Ascending aorta (tissue), 2 donors: Measurements from ENCODE around the gene HCN3. TPM values are rescaled to one million over a fixed set of nuclear protein-coding genes. Genes with fewer than 3 reads are reported as not detected.

Source experiments
- DNase-seq, 2 donors: peaks; one replicate each; pipeline ENCODE4 v3.0.0-alpha.2; 2019; ENCODE audit warnings: low spot score in 2 of 2
- H3K27ac ChIP-seq, 2 donors: fragments of 200-600 bp; sonication (generic); one replicate each; pipeline ENCODE4 v1.5.1; 2016 to 2017; ENCODE audit warnings: mild to moderate bottlenecking in 1 of 2
- H3K27me3 ChIP-seq: fragments of 200-600 bp; sonication (generic); one replicate; pipeline ENCODE4 v1.5.1; 2017
- H3K36me3 ChIP-seq, 2 donors: fragments of 200-600 bp; sonication (generic); one replicate each; pipeline ENCODE4 v1.5.1; 2016
- H3K4me1 ChIP-seq, 2 donors: fragments of 200-600 bp; sonication (generic); one replicate each; pipeline ENCODE4 v1.5.1; 2016 to 2017; ENCODE audit warnings: mild to moderate bottlenecking in 1 of 2
- H3K4me3 ChIP-seq, 2 donors: fragments of 200-600 bp; sonication (generic); one replicate each; pipeline ENCODE4 v1.5.1; 2016 to 2017; ENCODE audit warnings: mild to moderate bottlenecking in 1 of 2
- H3K9me3 ChIP-seq, 2 donors: fragments of 200-600 bp; sonication (generic); one replicate each; pipeline ENCODE4 v1.5.1; 2016
- intact Hi-C: fragments of 100-400 bp; cut with DNase I; formaldehyde crosslinking; loops from one replicate; pipeline ENCODE4 v1.15.1; 2023
- total RNA-seq: library from RNA; depleted of rRNA; stranded (reverse); fragments of >200 nt; gene quantifications from one replicate; pipeline ENCODE4 v1.1.0, GENCODE V29; 2016
- TF ChIP-seq, protein P1 (sequence below), 3 experiments: fragments of 200-600 bp in 2 of 3; fragments of 450-650 bp in 1 of 3; sonication (generic) in 2 of 3; IDR thresholded peaks; one replicate each; pipeline ENCODE4 v1.5.1; 2016 to 2019; ENCODE audit warnings: antibody characterized with exemption in 3 of 3, mild to moderate bottlenecking in 1 of 3, moderate library complexity in 1 of 3

The HCN3 gene
- total RNA-seq, 1 donor from 2014 or later = 2.6 TPM

- no peak overlapping the region for H3K4me3 ChIP-seq
- H3K36me3 ChIP-seq = no peaks in the 10 kb centered on the region
- H3K27ac ChIP-seq = no peak overlapping the region
- DNase-seq = no peak
- intact Hi-C loops = no loop called here
- no peaks in the 10 kb centered on the region for H3K27me3 ChIP-seq
- no peaks in the 10 kb centered on the region for H3K9me3 ChIP-seq
- TF ChIP-seq, protein P1, sequence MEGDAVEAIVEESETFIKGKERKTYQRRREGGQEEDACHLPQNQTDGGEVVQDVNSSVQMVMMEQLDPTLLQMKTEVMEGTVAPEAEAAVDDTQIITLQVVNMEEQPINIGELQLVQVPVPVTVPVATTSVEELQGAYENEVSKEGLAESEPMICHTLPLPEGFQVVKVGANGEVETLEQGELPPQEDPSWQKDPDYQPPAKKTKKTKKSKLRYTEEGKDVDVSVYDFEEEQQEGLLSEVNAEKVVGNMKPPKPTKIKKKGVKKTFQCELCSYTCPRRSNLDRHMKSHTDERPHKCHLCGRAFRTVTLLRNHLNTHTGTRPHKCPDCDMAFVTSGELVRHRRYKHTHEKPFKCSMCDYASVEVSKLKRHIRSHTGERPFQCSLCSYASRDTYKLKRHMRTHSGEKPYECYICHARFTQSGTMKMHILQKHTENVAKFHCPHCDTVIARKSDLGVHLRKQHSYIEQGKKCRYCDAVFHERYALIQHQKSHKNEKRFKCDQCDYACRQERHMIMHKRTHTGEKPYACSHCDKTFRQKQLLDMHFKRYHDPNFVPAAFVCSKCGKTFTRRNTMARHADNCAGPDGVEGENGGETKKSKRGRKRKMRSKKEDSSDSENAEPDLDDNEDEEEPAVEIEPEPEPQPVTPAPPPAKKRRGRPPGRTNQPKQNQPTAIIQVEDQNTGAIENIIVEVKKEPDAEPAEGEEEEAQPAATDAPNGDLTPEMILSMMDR (IDR thresholded peaks at IDR 0.05) = no peak
- peaks cover 0 to 4% of the 10 kb centered on the region in 2 donors for H3K4me1 ChIP-seq
Measured at GRCh38 chr1:155300024-155300423, 22.8 kb downstream of the HCN3 start.

GRCh38 chr1:155300553-155301329 is 23.5 kb downstream of the HCN3 start:
- intact Hi-C loops = no loop called here
- Histone ChIP-seq H3K4me1 (no peaks in the 10 kb centered on the region), H3K27ac (no peak overlapping the region), H3K4me3 (no peak overlapping the region), H3K36me3 (no peaks in the 10 kb centered on the region), H3K9me3 (no peaks in the 10 kb centered on the region), H3K27me3 (no peaks in the 10 kb centered on the region)
- no peak for DNase-seq
- TF ChIP-seq, protein P1 (IDR thresholded peaks at IDR 0.05) = no peak

DNA sequence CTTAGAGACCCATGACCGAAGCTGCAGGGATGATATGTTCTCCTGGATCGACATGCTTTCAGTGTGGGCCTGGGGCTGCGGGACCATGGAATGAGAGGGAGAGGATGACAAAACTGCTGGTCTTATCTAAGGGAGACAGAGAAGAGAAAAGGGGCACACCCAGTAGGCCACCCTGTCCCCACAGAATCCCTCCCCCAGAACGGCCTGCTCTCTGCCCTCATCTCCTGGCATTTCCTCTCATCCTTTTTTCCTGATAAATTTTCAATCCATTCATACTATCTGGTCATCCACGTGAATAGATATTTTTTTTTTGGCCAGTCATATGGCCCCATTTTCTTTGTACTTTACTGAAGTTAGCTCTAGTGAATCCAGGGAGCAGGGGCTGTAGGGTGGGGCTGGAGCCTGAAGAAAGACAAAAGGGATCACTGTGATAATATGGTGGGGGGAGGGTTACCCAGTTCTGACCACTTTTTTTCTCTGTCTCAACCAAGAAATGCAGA is 24.1 kb downstream of the HCN3 start, which contains the start of gene PKLR:
Gene PKLR (minus strand): TSS at position 97 of the 500 bp plus-strand sequence. CDS start 43 bp downstream, at position 54.
- H3K27ac ChIP-seq = no peak within 1 kb of the TSS
- H3K9me3 ChIP-seq = no peaks in the 10 kb centered on the region
- intact Hi-C loops = no loop called here
- H3K36me3 ChIP-seq = no peaks in the 10 kb centered on the region
- H3K4me1 ChIP-seq = no peaks in the 10 kb centered on the region
- no peak for DNase-seq
- TF ChIP-seq, protein P1 (IDR thresholded peaks at IDR 0.05) = no peak
- no peak within 1 kb of the TSS for H3K4me3 ChIP-seq
- H3K27me3 ChIP-seq = no peaks in the 10 kb centered on the region

DNA sequence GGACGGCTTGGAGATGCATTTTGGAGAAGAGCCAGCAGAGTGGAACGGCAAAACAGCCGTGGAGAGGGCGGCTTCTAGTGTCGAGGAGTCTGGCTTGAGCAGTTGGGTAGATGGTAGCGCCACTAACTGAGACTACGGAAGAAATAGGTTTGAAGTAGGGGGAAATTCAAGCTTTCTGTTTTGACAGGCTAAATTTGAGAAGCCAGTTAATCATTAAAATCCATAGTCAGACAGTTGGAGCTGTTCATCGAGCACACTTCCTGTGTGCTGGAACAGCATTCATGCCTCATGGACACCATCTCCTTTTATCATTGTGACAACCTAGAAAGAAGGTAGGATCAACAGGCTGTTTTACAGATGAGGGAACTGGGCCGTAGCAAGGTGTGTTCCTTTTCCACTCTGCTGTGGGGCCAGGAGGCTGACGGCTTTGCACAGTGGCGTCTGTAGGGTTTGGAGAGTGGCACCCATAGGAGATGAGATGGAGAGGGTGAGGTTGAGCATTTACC is 27.3 kb downstream of the HCN3 start:
- H3K27me3 ChIP-seq = no peaks in the 10 kb centered on the region
- intact Hi-C loops = no loop called here
- H3K27ac ChIP-seq = no peak overlapping the region
- H3K4me3 ChIP-seq = no peak overlapping the region
- TF ChIP-seq, protein P1 (IDR thresholded peaks at IDR 0.05) = no peak
- H3K36me3 ChIP-seq = no peaks in the 10 kb centered on the region
- no peak for DNase-seq
- H3K9me3 ChIP-seq = no peaks in the 10 kb centered on the region
- H3K4me1 ChIP-seq = peaks cover 2 to 4% of the 10 kb centered on the region in 2 donors

DNA sequence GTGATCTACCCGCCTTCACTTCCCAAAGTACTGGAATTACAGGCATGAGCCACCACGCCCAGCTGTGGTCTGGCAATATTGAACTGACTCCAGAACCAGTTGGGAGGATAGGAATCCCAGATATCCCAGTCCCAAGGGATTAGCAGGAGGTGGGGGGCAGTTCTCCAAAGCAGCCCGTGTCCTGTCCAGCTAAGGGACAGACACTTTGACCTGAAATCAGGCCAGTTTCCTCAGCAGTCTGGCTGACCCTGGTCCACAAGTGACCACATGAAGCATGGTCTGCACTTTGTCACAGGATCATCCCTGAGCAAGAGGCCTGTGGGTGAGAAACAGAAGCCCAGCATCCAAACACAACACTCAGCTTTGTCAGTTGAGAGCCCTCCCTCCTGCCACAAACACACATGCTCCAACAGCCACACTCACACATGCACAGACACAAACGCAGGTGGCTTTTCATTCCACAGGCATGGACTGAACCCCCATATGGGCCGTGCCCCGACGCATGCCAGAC is 28.7 kb downstream of the HCN3 start:
- no peak for DNase-seq
- H3K4me1 ChIP-seq = peaks cover 6 to 9% of the 10 kb centered on the region in 2 donors
- H3K27ac ChIP-seq = no peak overlapping the region
- TF ChIP-seq, protein P1 (IDR thresholded peaks at IDR 0.05) = no peak
- no peak overlapping the region for H3K4me3 ChIP-seq
- no peaks in the 10 kb centered on the region for H3K27me3 ChIP-seq
- no peaks in the 10 kb centered on the region for H3K9me3 ChIP-seq
- intact Hi-C loops = no loop called here
- no peaks in the 10 kb centered on the region for H3K36me3 ChIP-seq
